Fibroblast of lung (primary cell): ENCODE data around the gene AGAP1. TPM values are rescaled to one million over a fixed set of nuclear protein-coding genes. Genes with fewer than 3 reads are reported as not detected.

ENCODE experiments used
- DNase-seq, 2 donors: peaks; one replicate each; pipeline versions ENCODE4 v3.0.0 to v3.0.0-alpha.2; 2010; ENCODE audit warnings: low read depth in 2 of 2
- H2AFZ ChIP-seq: 2 replicates; pipeline ENCODE4 v1.5.1; 2012; ENCODE audit warnings: low read length, control low read depth, inconsistent platforms
- H3K27ac ChIP-seq: 2 replicates; pipeline ENCODE4 v1.5.1; 2011; ENCODE audit warnings: low read length, control low read depth; ENCODE audit not compliant: insufficient read depth
- H3K27me3 ChIP-seq: 2 replicates; pipeline ENCODE4 v1.5.1; 2011; ENCODE audit warnings: mild to moderate bottlenecking, low read length; ENCODE audit not compliant: control insufficient read depth, insufficient read depth
- H3K36me3 ChIP-seq: 2 replicates; pipeline ENCODE4 v1.5.1; 2011; ENCODE audit warnings: low read length; ENCODE audit not compliant: control insufficient read depth, insufficient read depth
- H3K4me1 ChIP-seq: 2 replicates; pipeline ENCODE4 v1.5.1; 2011; ENCODE audit warnings: low read length; ENCODE audit not compliant: control insufficient read depth, insufficient read depth; ENCODE audit errors: extremely low read depth
- H3K4me2 ChIP-seq: 2 replicates; pipeline ENCODE4 v1.5.1; 2011; ENCODE audit warnings: low read length, control low read depth; ENCODE audit not compliant: insufficient read depth; ENCODE audit errors: extremely low read depth
- H3K4me3 ChIP-seq, 4 experiments: fragments of 200-600 bp in 1 of 4; sonication (generic) in 1 of 4; replicated peaks in 1 of 4; 2 replicates each; pipeline ENCODE4 v1.5.1; 2011 to 2016; ENCODE audit warnings: low read length in 4 of 4, low read depth in 3 of 4, mild to moderate bottlenecking in 3 of 4, control low read depth in 2 of 4, inconsistent platforms in 1 of 4, mixed read lengths in 1 of 4; ENCODE audit not compliant: insufficient read depth in 1 of 4; ENCODE audit errors: control extremely low read depth in 1 of 4
- H3K79me2 ChIP-seq: 2 replicates; pipeline ENCODE4 v1.5.1; 2012; ENCODE audit warnings: mild to moderate bottlenecking, low read length, inconsistent platforms; ENCODE audit not compliant: control insufficient read depth, insufficient read depth
- H3K9ac ChIP-seq: 2 replicates; pipeline ENCODE4 v1.5.1; 2011; ENCODE audit warnings: mild to moderate bottlenecking, low read length, control low read depth; ENCODE audit not compliant: insufficient read depth
- H3K9me3 ChIP-seq: 2 replicates; pipeline ENCODE4 v1.5.1; 2012; ENCODE audit warnings: low read depth, low read length; ENCODE audit not compliant: control insufficient read depth, insufficient read depth
- H4K20me1 ChIP-seq: 2 replicates; pipeline ENCODE4 v1.5.1; 2011; ENCODE audit warnings: low read length; ENCODE audit not compliant: control insufficient read depth, insufficient read depth; ENCODE audit errors: extremely low read depth
- CTCF ChIP-seq, 2 donors: IDR thresholded peaks in 1 of 2; conservative IDR thresholded peaks in 1 of 2; 1 replicate in 1 of 2; 2 replicates in 1 of 2; pipeline ENCODE4 v1.5.1; 2011 to 2012; ENCODE audit warnings: low read length in 2 of 2, control low read depth in 1 of 2, inconsistent platforms in 1 of 2, low read depth in 1 of 2, mild to moderate bottlenecking in 1 of 2
- EZH2 ChIP-seq: IDR thresholded peaks from 2 replicates; pipeline ENCODE4 v1.5.1; 2012; ENCODE audit warnings: low read length, control low read depth, mild to moderate bottlenecking; ENCODE audit errors: missing control alignments
- polyA plus RNA-seq, 2 donors: library from polyadenylated mRNA; depleted of rRNA in 1 of 2; stranded (reverse) in 1 of 2; unstranded in 1 of 2; fragments of >200 nt; gene quantifications; 2 replicates each; pipeline ENCODE4 v1.2.1, GENCODE V29; 2011 to 2012; ENCODE audit warnings: missing spikeins in 1 of 2
- total RNA-seq: library from RNA; depleted of rRNA; stranded (reverse); fragments of >200 nt; gene quantifications from 2 replicates; pipeline ENCODE4 v1.2.1, GENCODE V29; 2014

The AGAP1 gene
- total and polyA plus RNA-seq, 2 donors (not counting 1 experiment from before 2014, with no cell fraction given), result 10.6 to 14.0 TPM

DNA sequence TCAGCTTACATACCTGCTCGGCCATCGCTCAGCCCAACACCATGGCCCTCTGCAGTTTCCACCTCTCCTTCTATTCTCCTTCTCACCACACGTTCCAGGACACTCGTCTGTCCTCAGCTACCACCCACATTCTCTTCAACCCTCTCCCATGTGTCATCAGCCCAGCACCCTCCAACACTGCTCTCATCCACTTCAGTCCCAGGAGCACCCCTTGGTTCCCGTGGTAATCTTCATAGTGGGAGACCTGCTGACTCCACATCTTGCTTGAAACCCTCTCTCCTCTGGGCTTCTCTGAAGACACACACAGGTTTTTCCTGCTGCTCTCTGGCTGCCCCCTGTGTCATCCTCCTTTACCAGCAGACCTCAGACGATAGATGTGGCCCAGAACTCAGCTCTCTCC, 445.6 kb downstream of the AGAP1 start:
- Histone ChIP-seq H3K4me2 (no peak overlapping the region), H3K27ac (peak overlapping the region; percentile 61)
- no peak for TF ChIP-seq EZH2
- TF ChIP-seq CTCF (conservative IDR thresholded peaks at IDR 0.05 in 1 of 2, IDR thresholded peaks at IDR 0.05 in 1 of 2; ENCODE audit: low read depth in 1 of 2, low read length in 2 of 2), result no peak

DNA sequence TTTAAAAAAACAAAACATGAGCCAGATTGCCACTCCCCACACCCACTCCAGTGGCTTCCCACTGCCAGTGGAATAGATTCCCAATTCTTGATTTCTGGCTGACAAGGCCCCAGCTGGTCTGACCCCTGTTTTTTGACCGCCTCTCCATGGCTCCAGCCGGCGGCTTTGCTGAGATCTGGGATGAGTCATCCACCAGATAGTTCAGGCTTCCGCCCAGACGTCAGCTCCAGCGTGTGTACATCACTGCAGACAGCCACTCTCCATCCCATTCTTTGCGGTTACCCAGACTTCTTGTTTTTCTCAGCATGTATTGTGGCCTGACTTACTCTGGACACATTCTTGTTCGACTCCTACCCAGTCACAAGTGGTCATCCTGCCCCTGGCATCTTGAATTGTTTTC, 446.5 kb downstream of the AGAP1 start:
- no peak overlapping the region for H2AFZ ChIP-seq
- peak overlapping the region; percentile 61 for H3K27ac ChIP-seq
- TF ChIP-seq EZH2, result no peak
- TF ChIP-seq CTCF (conservative IDR thresholded peaks at IDR 0.05 in 1 of 2, IDR thresholded peaks at IDR 0.05 in 1 of 2; ENCODE audit: low read depth in 1 of 2, low read length in 2 of 2), result no peak

More for the DNA sequence above, 445.6 kb downstream of the AGAP1 start:
- H3K4me3 ChIP-seq, result no peak overlapping the region
- peaks cover 2% of the 10 kb centered on the region for H3K4me1 ChIP-seq
- H3K79me2 ChIP-seq, result no peaks in the 10 kb centered on the region
- H3K27me3 ChIP-seq, result no peaks in the 10 kb centered on the region
- H3K9me3 ChIP-seq, result no peaks in the 10 kb centered on the region
- DNase-seq, result peak in 1 of 2 donors; percentile 28
- H4K20me1 ChIP-seq, result no peaks in the 10 kb centered on the region
- no peaks in the 10 kb centered on the region for H3K36me3 ChIP-seq
- H3K9ac ChIP-seq, result no peak overlapping the region
- no peak overlapping the region for H2AFZ ChIP-seq

GRCh38 chr2:235944591-235944990, 450.7 kb downstream of the AGAP1 start:
- Histone ChIP-seq H3K9me3 (no peaks in the 10 kb centered on the region), H3K4me2 (no peak overlapping the region), H3K9ac (no peak overlapping the region), H3K27me3 (no peaks in the 10 kb centered on the region), H3K4me1 (peaks cover 2% of the 10 kb centered on the region), H3K79me2 (no peaks in the 10 kb centered on the region), H3K4me3 (no peak overlapping the region), H2AFZ (no peak overlapping the region), H4K20me1 (no peaks in the 10 kb centered on the region), H3K27ac (no peak overlapping the region), H3K36me3 (no peaks in the 10 kb centered on the region)
- no peak for TF ChIP-seq CTCF (conservative IDR thresholded peaks at IDR 0.05 in 1 of 2, IDR thresholded peaks at IDR 0.05 in 1 of 2; ENCODE audit: low read depth in 1 of 2, low read length in 2 of 2)
- no peak for TF ChIP-seq EZH2
- DNase-seq, result no peak

More for the DNA sequence above, 446.5 kb downstream of the AGAP1 start:
- peak; percentile 86 to 99 for DNase-seq
- no peak overlapping the region for H3K4me2 ChIP-seq
- H4K20me1 ChIP-seq, result no peaks in the 10 kb centered on the region
- no peaks in the 10 kb centered on the region for H3K9me3 ChIP-seq
- H3K9ac ChIP-seq, result peak overlapping the region; percentile 23
- H3K27me3 ChIP-seq, result no peaks in the 10 kb centered on the region
- H3K79me2 ChIP-seq, result no peaks in the 10 kb centered on the region
- no peaks in the 10 kb centered on the region for H3K36me3 ChIP-seq
- peaks cover 2% of the 10 kb centered on the region for H3K4me1 ChIP-seq
- H3K4me3 ChIP-seq, result no peak overlapping the region
